ENCODE data around the gene JAK2. TPM values are rescaled to one million over a fixed set of nuclear protein-coding genes. Genes with fewer than 3 reads are reported as not detected.

JAK2 gene
- total and polyA plus RNA-seq, 12 donors, result 2.3 to 95.6 (median 32.9) TPM

DNA sequence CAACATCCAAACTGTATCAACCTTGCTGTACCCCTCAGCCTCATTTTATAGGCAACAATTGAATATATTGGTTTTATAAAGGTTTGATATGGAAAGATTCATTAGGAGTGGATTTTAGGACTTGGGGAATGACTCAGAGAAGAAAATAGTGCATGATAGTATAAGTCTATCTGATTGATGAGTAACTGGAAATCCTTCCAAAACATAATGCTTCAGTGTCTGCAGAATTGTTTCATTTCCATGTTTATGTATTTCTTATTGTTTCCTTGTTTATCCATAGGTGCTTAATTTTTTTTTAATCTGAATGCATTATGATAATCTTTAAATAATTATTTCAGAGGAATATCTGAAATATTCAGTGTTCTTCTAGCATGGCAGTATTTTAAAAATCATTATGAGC is 12.6 kb downstream of the JAK2 start:
- no peaks in the 10 kb centered on the region for H3K27me3 ChIP-seq
- peaks cover 0 to 34% (median 0%) of the 10 kb centered on the region in 9 donors for H3K4me1 ChIP-seq
- H3K27ac ChIP-seq, result no peak overlapping the region
- TF ChIP-seq, protein P1, sequence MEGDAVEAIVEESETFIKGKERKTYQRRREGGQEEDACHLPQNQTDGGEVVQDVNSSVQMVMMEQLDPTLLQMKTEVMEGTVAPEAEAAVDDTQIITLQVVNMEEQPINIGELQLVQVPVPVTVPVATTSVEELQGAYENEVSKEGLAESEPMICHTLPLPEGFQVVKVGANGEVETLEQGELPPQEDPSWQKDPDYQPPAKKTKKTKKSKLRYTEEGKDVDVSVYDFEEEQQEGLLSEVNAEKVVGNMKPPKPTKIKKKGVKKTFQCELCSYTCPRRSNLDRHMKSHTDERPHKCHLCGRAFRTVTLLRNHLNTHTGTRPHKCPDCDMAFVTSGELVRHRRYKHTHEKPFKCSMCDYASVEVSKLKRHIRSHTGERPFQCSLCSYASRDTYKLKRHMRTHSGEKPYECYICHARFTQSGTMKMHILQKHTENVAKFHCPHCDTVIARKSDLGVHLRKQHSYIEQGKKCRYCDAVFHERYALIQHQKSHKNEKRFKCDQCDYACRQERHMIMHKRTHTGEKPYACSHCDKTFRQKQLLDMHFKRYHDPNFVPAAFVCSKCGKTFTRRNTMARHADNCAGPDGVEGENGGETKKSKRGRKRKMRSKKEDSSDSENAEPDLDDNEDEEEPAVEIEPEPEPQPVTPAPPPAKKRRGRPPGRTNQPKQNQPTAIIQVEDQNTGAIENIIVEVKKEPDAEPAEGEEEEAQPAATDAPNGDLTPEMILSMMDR (IDR thresholded peaks at IDR 0.05), result no peak
- DNase-seq, result no peak
- H3K4me3 ChIP-seq, result no peak overlapping the region
- no peak for ATAC-seq
- H3K9me3 ChIP-seq, result peaks cover 0 to 34% (median 6%) of the 10 kb centered on the region in 11 donors
- intact Hi-C loops (cut with DNase I), result no loop called here
- peaks cover 0 to 75% (median 9%) of the 10 kb centered on the region in 9 donors for H3K36me3 ChIP-seq

DNA sequence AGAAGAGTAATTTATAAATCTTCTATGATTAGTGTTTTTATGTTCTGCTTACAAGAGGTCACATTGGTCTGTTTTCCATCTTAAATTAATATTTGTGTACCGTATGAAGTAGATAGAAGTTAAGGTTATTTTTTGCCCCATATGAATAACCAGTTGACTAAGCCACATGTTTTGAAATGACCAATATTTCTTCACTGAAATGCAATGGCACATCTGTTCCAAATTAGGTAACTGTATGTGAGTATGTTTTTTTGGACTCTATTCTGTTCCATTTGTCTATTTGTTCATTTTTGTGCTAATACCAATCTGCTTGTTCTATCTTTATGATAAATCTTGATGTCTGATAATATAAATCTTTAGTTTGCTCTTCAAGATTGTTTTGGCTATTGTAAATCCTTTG is 17.7 kb downstream of the JAK2 start:
- no peak for DNase-seq
- H3K27me3 ChIP-seq, result no peaks in the 10 kb centered on the region
- H3K4me3 ChIP-seq, result no peak overlapping the region
- no peak overlapping the region for H3K27ac ChIP-seq
- TF ChIP-seq, protein P1 (IDR thresholded peaks at IDR 0.05), result no peak
- peaks cover 0 to 52% (median 4%) of the 10 kb centered on the region in 9 donors for H3K36me3 ChIP-seq
- H3K9me3 ChIP-seq, result peaks cover 0 to 56% (median 0%) of the 10 kb centered on the region in 11 donors
- 64 to 91% methylated on average over 1 of the region's 1 CpG for WGBS, 2 donors
- H3K4me1 ChIP-seq, result no peaks in the 10 kb centered on the region
- intact Hi-C loops (cut with DNase I), result no loop called here
- ATAC-seq, result no peak

DNA sequence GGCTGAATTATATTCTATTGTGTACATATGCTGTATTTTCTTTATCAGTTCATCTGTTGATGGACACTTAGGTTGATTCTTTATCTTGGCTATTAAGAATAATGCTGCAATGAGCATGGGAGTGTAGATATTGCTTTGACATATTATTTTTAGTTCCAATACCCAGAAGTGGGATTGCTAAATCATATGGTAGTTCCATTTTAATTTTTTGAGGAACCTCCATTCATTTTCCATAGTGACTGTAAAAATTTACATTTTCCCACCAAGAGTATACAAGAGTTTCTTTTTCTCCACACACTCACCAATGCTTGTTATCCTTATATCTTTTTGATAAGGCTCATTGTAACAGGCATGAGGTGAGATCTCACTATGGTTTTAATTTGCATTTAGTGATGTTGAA is 19.4 kb downstream of the JAK2 start:
- no peak for DNase-seq
- Histone ChIP-seq H3K9me3 (peaks cover 0 to 58% (median 0%) of the 10 kb centered on the region in 11 donors), H3K36me3 (peaks cover 0 to 42% (median 3%) of the 10 kb centered on the region in 9 donors), H3K4me3 (no peak overlapping the region), H3K27ac (no peak overlapping the region), H3K4me1 (peaks cover 0 to 5% (median 0%) of the 10 kb centered on the region in 9 donors), H3K27me3 (no peaks in the 10 kb centered on the region)
- no peak for ATAC-seq
- TF ChIP-seq, protein P1 (IDR thresholded peaks at IDR 0.05), result no peak
- intact Hi-C loops (cut with DNase I), result no loop called here

DNA sequence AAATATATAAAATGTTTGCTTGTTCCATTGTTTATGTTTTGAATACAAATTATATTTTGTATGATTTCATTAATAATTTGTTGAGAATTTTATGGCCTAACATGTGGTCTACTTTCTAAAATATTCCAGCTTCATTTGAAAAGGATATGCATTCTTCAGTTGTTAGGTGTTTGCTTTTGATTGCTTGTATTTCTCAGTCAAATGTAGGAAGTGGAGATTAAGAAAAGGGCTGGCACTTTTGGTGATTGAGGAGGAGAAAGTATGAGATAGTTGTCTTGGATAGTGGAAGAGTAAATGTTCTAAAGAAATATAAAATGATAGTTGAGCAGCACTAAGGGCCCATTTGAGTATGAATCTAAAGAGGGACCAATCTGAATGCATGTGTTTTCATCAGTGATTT is 23.1 kb downstream of the JAK2 start:
- peaks cover 0 to 9% (median 5%) of the 10 kb centered on the region in 9 donors for H3K4me1 ChIP-seq
- intact Hi-C loops (cut with DNase I), result no loop called here
- ATAC-seq (no peak), DNase-seq (no peak)
- H3K36me3 ChIP-seq, result peaks cover 0 to 25% (median 0%) of the 10 kb centered on the region in 9 donors
- no peak overlapping the region for H3K27ac ChIP-seq
- TF ChIP-seq, protein P1 (IDR thresholded peaks at IDR 0.05), result no peak
- H3K27me3 ChIP-seq, result no peaks in the 10 kb centered on the region
- no peak overlapping the region for H3K4me3 ChIP-seq
- H3K9me3 ChIP-seq, result peaks cover 0 to 24% (median 0%) of the 10 kb centered on the region in 11 donors

Data from heart right ventricle (tissue), 16 donors.